Stomach (tissue), 9 donors: ENCODE data around the gene SH3RF3. TPM values are rescaled to one million over a fixed set of nuclear protein-coding genes. Genes with fewer than 3 reads are reported as not detected.

Experiments
- DNase-seq, 2 donors: peaks; one replicate each; pipeline versions ENCODE4 v3.0.0 to v3.0.0-alpha.2; 2013 to 2019
- H3K27ac ChIP-seq, 5 donors: fragments of 200-600 bp in 4 of 5; sonication (generic) in 4 of 5; one replicate each; pipeline ENCODE4 v1.5.1; 2013 to 2019; ENCODE audit warnings: mild to moderate bottlenecking in 1 of 5, moderate library complexity in 1 of 5
- H3K27me3 ChIP-seq, 3 donors: fragments of 200-600 bp; sonication (generic); one replicate each; pipeline ENCODE4 v1.5.1; 2017 to 2019; ENCODE audit warnings: mixed run types in 1 of 3
- H3K36me3 ChIP-seq, 4 donors: fragments of 200-600 bp; sonication (generic); 1 replicate in 3 of 4; 2 replicates in 1 of 4; pipeline ENCODE4 v1.5.1; 2016 to 2019
- H3K4me1 ChIP-seq, 4 donors: fragments of 200-600 bp; sonication (generic); one replicate each; pipeline ENCODE4 v1.5.1; 2016 to 2019
- H3K4me3 ChIP-seq, 4 donors: fragments of 200-600 bp; sonication (generic) in 3 of 4; one replicate each; pipeline ENCODE4 v1.5.1; 2016 to 2019; ENCODE audit warnings: mild to moderate bottlenecking in 1 of 4
- H3K9me3 ChIP-seq, 4 donors: fragments of 200-600 bp; sonication (generic); one replicate each; pipeline ENCODE4 v1.5.1; 2016 to 2019
- EP300 ChIP-seq: sonication (generic); formaldehyde crosslinking; IDR thresholded peaks from one replicate; pipeline ENCODE4 v1.6.1; 2017; ENCODE audit warnings: antibody characterized with exemption
- POLR2A ChIP-seq, 4 donors: fragments of 450-650 bp; IDR thresholded peaks; one replicate each; pipeline ENCODE4 v1.6.1; 2016; ENCODE audit warnings: antibody characterized with exemption in 4 of 4, control low read depth in 2 of 4, mild to moderate bottlenecking in 1 of 4, moderate library complexity in 1 of 4
- POLR2AphosphoS5 ChIP-seq, 3 donors: sonication (generic); formaldehyde crosslinking; IDR thresholded peaks; one replicate each; pipeline ENCODE4 v1.6.1; 2016; ENCODE audit warnings: antibody characterized with exemption in 3 of 3
- WGBS, 5 donors: extraction: QIAGEN DNeasy Blood & Tissue Kit in 3 of 5; methylation state at CpG; one replicate each; pipeline versions ENCODE4 v1.1.5 to v1.1.7; 2013 to 2018; 5-methylcytosine and 5-hydroxymethylcytosine counted together
- intact Hi-C: fragments of 100-400 bp; cut with DNase I; formaldehyde crosslinking; loops from one replicate; pipeline ENCODE4 v1.15.1; 2023; ENCODE audit warnings: low total_unique reads
- polyA plus RNA-seq, 3 donors: library from polyadenylated mRNA; stranded (reverse); fragments of 200-250 nt; gene quantifications; one replicate each; pipeline ENCODE4 v1.2.3, GENCODE V29; 2013
- total RNA-seq, 5 donors: library from RNA; depleted of rRNA; stranded (reverse); fragments of >200 nt; gene quantifications; one replicate each; pipeline versions ENCODE4 v1.1.0 to v1.2.3, GENCODE V29; 2014 to 2016
- TF ChIP-seq, protein P1 (sequence below), 7 experiments: fragments of 450-650 bp in 4 of 7; fragments of 200-600 bp in 3 of 7; sonication (generic) in 3 of 7; IDR thresholded peaks; one replicate each; pipeline ENCODE4 v1.5.1; 2016 to 2019; ENCODE audit warnings: antibody characterized with exemption in 7 of 7, control low read depth in 2 of 7, mild to moderate bottlenecking in 1 of 7
- donor health status: healthy with polysubstance abuse.
- donor health status: Bipolar disorder and iron deficiency.
- donor health status: healthy.

The SH3RF3 gene
- total and polyA plus RNA-seq, 8 donors, result 0.87 to 11.1 (median 4.4) TPM

DNA sequence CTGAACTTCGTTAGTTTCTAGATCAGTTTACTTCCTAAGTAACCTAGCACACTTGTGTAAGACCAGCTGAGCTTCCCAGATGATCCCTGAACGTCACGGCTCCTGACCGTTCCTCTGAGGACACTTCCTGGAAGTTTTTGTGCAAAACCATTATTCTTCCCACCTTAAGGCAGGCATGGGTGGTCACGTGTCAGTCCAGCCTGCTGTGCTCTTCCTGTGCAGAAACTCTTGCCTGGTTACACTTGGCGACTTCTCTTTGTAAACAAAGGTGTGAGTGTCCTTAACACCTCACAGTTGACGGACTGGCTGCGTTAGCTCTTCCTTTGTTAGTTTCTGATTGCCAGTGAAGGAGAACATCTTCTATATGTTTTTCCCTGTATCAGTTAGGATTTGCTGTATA lies 118.3 kb downstream of the SH3RF3 start:
- H3K4me1 ChIP-seq, result peaks cover 12 to 43% (median 29%) of the 10 kb centered on the region in 4 donors
- intact Hi-C loops, result no loop called here
- no peaks in the 10 kb centered on the region for H3K36me3 ChIP-seq
- H3K9me3 ChIP-seq, result no peaks in the 10 kb centered on the region
- 27 to 61% (median 41%) methylated on average over 8 of the region's 8 CpGs for WGBS, 5 donors
- peak overlapping the region in 2 of 5 donors; percentile 11 to 24 for H3K27ac ChIP-seq
- no peak overlapping the region for H3K4me3 ChIP-seq
- H3K27me3 ChIP-seq, result no peaks in the 10 kb centered on the region
- peak in 1 of 2 donors; percentile 50 for DNase-seq
- TF ChIP-seq POLR2A (IDR thresholded peaks at IDR 0.05), result no peak
- TF ChIP-seq EP300, result no peak
- TF ChIP-seq POLR2AphosphoS5 (IDR thresholded peaks at IDR 0.05), result no peak
- TF ChIP-seq, protein P1, sequence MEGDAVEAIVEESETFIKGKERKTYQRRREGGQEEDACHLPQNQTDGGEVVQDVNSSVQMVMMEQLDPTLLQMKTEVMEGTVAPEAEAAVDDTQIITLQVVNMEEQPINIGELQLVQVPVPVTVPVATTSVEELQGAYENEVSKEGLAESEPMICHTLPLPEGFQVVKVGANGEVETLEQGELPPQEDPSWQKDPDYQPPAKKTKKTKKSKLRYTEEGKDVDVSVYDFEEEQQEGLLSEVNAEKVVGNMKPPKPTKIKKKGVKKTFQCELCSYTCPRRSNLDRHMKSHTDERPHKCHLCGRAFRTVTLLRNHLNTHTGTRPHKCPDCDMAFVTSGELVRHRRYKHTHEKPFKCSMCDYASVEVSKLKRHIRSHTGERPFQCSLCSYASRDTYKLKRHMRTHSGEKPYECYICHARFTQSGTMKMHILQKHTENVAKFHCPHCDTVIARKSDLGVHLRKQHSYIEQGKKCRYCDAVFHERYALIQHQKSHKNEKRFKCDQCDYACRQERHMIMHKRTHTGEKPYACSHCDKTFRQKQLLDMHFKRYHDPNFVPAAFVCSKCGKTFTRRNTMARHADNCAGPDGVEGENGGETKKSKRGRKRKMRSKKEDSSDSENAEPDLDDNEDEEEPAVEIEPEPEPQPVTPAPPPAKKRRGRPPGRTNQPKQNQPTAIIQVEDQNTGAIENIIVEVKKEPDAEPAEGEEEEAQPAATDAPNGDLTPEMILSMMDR (IDR thresholded peaks at IDR 0.05), result no peak

DNA sequence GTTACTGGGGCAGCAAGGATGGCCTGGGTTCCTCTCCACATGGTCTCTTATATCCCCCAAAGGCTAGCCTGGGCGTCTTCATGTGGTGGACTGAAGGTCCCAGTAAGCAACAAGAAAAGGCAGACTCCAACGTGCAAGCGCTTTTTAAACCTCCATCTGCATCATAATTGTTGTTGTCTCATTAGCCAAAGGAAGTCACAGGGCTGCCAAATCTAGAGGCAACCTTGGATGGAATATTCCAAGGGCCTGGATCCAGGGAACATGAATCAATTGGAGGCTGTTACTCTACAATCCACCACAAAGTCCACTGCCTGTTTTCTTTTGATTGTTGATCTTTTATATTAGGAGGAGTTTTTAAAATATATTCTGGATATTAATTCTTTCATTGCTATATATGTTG lies 118.8 kb downstream of the SH3RF3 start:
- WGBS, 5 donors, result 57 to 73% (median 62%) methylated on average over 3 of the region's 3 CpGs
- Histone ChIP-seq H3K36me3 (no peaks in the 10 kb centered on the region), H3K27ac (peak overlapping the region in 2 of 5 donors; percentile 11 to 24), H3K27me3 (no peaks in the 10 kb centered on the region), H3K4me3 (no peak overlapping the region), H3K9me3 (no peaks in the 10 kb centered on the region), H3K4me1 (peaks cover 9 to 38% (median 26%) of the 10 kb centered on the region in 4 donors)
- intact Hi-C loops, result no loop called here
- TF ChIP-seq POLR2AphosphoS5 (IDR thresholded peaks at IDR 0.05) (peak in 1 of 3 donors; percentile 15), POLR2A (IDR thresholded peaks at IDR 0.05) (no peak)
- peak in 1 of 2 donors; percentile 48 for DNase-seq

DNA sequence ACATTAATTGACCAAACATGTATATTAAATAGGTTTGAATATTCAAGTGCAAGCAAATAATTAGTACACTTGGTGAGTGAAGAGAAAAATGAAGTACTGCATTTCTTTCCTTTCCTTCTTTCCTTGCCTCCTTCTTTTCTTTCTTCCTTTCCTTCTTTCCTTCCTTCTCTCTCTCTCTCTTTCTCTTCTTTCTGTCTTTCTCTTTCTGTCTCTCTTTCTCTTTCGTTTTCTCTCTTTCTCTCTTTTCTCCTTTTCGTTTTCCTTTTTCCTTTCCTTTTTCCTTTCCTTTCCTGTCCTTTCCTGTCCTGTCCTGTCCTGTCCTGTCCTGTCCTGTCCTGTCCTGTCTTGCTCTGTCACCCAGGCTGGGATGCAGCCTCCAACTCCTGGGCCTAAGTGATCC lies 119.6 kb downstream of the SH3RF3 start:
- WGBS, 5 donors, result 84 to 95% (median 92%) methylated on average over 2 of the region's 2 CpGs
- Histone ChIP-seq H3K27me3 (no peaks in the 10 kb centered on the region), H3K4me1 (peaks cover 3 to 36% (median 20%) of the 10 kb centered on the region in 4 donors), H3K9me3 (no peaks in the 10 kb centered on the region), H3K27ac (no peak overlapping the region), H3K4me3 (no peak overlapping the region), H3K36me3 (no peaks in the 10 kb centered on the region)
- no peak for TF ChIP-seq POLR2AphosphoS5 (IDR thresholded peaks at IDR 0.05)
- DNase-seq, result no peak
- intact Hi-C loops, result no loop called here

DNA sequence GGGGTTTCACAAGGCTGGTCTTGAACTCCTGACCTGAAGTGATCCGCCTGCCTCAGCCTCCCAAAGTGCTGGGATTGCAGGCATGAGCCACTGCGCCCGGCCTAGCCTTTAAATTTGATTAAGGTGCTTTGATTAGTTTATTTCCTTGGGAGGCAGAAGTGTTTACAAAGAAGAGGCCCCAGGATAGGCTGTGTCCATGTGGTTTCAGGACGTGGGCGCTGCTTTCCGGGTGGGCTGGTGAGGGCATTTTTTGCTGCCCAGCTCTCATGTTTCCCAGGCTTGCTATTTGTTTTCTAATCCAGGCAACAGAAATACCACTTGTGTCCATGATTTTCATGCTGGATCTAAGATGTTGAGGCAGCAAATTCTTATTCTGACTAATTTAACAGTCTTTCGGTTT lies 124.2 kb downstream of the SH3RF3 start:
- Histone ChIP-seq H3K4me3 (no peak overlapping the region), H3K9me3 (no peaks in the 10 kb centered on the region), H3K4me1 (peaks cover 0 to 42% (median 11%) of the 10 kb centered on the region in 4 donors), H3K27ac (no peak overlapping the region), H3K27me3 (no peaks in the 10 kb centered on the region), H3K36me3 (no peaks in the 10 kb centered on the region)
- intact Hi-C loops, result no loop called here
- WGBS, 5 donors, result 83 to 94% (median 93%) methylated on average over 7 of the region's 7 CpGs
- DNase-seq, result no peak
- no peak for TF ChIP-seq EP300
- no peak for TF ChIP-seq POLR2A (IDR thresholded peaks at IDR 0.05)
- TF ChIP-seq, protein P1 (IDR thresholded peaks at IDR 0.05), result no peak
- TF ChIP-seq POLR2AphosphoS5 (IDR thresholded peaks at IDR 0.05), result no peak

DNA sequence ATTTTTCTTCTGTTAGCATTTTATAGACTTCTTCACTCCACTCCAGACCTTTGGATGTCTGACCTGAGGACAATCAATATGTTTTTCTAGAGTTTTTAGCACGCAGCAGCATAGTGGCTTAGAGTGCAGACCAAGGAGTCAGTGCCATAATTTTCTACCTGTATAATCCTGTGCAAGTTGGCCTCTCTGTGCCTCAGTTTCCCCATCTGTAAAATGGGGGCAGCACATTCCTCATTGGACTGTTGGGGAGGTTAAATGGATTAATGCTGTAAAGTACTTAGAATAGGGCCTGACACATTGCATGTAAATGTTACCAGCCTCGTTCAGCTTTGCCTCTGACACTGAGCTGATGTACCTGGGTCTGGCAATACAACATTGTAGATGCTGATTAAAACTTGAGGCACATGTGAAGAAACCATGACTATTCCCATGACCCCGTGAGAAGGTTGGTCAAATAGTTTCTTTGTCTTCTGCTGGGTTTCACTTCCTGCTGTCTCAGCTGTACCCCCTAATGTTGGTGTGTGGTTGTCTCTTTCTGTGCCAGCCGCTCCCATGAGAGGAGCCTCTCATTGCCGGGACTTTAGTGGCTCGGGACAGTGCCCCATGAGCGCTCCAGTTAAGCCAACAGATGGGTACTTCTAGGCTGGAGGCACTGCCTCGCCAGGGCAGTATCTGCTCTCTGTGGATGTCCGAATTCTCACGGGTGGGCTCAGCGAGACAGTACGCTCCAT lies 125.3 kb downstream of the SH3RF3 start:
- intact Hi-C loops, result no loop called here
- no peaks in the 10 kb centered on the region for H3K9me3 ChIP-seq
- WGBS, 5 donors, result 88 to 93% (median 92%) methylated on average over 11 to 12 of the region's 12 CpGs
- no peaks in the 10 kb centered on the region for H3K27me3 ChIP-seq
- peaks cover 0 to 43% (median 13%) of the 10 kb centered on the region in 4 donors for H3K4me1 ChIP-seq
- no peak overlapping the region for H3K27ac ChIP-seq
- no peaks in the 10 kb centered on the region for H3K36me3 ChIP-seq
- no peak overlapping the region for H3K4me3 ChIP-seq
- DNase-seq, result no peak
- TF ChIP-seq, protein P1 (IDR thresholded peaks at IDR 0.05), result no peak
- TF ChIP-seq EP300 (no peak), POLR2AphosphoS5 (IDR thresholded peaks at IDR 0.05) (no peak), POLR2A (IDR thresholded peaks at IDR 0.05) (no peak)
